GM18499 (cell line): ENCODE results near the gene FRAT1.
"Not testable (repeated sequence)": the region's sequence is repeated elsewhere in the genome, so short reads cannot be mapped to it uniquely, and the experiment has no call there.

ENCODE experiments used
- ATAC-seq: cut with Tn5 transposase; IDR thresholded peaks from one replicate; pipeline ENCODE4 v1.9.1; 2021; ENCODE audit warnings: moderate number of reproducible peaks; ENCODE audit not compliant: insufficient read depth, unreplicated experiment

Gene FRAT1

DNA sequence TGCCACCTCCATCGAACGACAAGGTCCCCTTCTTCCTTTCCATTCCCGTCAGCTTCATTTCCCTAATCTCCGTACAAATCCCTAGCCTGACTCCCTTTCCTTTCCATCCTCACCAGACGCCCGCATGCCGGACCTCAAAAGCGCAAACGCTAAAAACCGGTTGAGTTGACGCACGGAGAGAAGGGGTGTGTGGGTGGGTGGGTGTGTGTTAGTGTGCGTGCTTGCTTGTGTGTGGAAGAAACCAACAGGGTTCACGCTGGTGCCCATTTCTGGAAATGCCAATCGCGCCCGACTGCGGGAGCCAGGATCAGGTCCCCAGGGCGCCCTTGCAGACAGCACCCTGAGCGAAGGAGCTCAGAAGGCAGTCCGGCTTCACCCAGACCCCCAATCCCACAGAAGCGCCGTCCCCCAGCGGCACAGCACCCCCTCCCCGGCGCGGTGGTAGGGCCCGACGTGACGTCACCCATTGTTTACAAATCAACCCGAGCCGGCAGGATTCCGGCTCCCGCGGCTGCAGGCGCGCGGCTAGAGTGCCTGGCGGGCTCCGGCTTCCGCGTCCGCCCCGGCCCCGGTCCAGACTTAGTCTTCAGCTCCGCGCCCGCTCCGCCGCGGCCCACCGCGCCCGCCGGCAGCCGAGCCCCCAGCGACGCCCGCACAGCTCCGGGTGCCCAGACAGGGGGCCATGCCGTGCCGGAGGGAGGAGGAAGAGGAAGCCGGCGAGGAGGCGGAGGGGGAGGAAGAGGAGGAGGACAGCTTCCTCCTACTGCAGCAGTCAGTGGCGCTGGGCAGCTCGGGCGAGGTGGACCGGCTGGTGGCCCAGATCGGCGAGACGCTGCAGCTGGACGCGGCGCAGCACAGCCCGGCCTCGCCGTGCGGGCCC lies at the start of gene FRAT1:
Gene FRAT1 (plus strand): TSS at position 500 of the 880 bp plus-strand sequence. CDS start 183 bp downstream, at position 683.
- peak; percentile 69 for ATAC-seq

DNA sequence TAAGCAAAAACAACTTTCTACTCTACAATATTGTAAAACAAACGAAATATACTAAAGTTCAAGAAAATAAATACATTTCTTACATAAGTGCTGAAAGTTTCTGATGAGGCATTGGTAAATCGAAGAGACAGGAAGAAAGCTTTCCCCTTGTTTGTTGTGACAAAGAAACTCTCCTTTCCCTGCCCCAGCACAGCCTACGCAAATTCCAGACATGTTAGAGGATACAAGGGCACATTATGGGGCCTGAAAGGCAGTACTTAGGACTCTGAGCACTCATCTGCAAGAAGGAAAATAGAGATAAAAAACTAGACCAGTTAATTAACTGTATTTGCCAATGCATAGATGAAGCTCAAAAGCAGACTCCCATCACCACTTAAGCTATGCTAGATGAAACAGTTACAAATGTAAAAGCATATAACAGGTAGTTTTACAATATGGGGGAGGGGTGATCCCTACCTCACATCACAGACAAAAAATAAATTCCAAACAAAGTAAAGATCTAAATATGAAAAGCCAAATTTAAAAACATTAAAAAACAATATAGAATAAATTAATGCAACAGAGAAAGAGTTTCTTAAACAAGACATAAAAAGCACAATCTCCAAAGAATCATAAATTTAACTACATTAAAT lies 48.4 kb upstream of the FRAT1 start:
- ATAC-seq, result no peak

GRCh38 chr10:97273700-97274099 lies 45.4 kb upstream of the FRAT1 start:
- ATAC-seq, result no peak

- no peak for ATAC-seq
Measured at GRCh38 chr10:97274828-97275227, 44.2 kb upstream of the FRAT1 start.

- ATAC-seq, result no peak
Measured at GRCh38 chr10:97277551-97277950, 41.5 kb upstream of the FRAT1 start.

- ATAC-seq, result no peak
Measured at GRCh38 chr10:97278491-97278989, 40.5 kb upstream of the FRAT1 start.

GRCh38 chr10:97279121-97279815 lies 39.8 kb upstream of the FRAT1 start:
- ATAC-seq, result no peak

DNA sequence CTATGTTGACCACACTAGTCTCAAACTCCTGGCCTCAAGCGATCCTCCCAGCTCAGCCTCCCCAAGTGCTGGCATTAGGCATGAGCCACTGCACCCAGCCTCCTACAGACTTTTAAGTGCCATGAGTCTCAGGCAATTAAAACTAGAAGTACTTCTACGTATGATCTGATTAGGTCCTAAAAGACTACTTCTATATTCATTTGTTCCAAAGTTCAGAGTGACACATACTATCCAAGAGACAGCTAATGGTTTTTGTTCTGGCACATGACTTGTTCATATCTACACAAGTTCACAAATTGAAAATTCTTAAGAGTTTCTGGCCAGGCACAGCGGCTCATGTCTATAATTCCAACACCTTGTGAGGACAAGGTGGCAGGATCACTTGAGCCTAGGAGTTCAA lies 38.3 kb upstream of the FRAT1 start:
- ATAC-seq, result no peak

- ATAC-seq, result not testable (repeated sequence)
Measured at GRCh38 chr10:97290076-97290475, 29.0 kb upstream of the FRAT1 start.

DNA sequence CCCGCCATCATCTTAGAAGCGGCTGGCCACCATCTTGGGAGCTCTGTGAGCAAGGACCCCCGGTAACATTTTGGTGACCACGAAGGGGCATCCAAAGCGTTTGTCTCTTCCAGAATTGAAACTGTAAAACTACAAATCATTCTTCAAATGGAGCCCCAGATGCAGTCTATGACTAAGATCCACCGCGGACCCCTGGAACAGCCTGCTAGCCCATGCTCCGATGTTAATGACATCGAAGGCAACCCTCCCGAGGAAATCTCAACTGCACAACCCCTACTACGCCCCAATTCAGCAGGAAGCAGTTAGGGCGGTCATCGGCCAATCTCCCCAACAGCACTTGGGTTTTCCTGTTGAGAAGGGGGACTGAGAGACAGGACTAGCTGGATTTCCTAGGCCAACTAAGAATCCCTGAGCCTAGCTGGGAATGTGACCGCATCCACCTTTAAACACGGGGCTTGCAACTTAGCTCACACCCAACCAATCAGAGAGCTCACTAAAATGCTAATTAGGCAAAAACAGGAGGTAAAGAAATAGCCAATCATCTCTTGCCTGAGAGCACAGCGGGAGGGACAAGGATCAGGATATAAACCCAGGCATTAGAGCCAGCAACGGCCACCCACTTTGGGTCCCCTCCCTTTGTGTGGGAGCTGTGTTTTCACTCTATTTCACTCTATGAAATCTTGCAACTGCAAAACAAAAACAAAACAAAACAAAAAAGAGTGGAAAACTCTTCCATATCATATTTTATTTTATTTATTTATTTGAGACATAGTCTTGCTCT lies 28.3 kb upstream of the FRAT1 start:
- not testable (repeated sequence) for ATAC-seq

DNA sequence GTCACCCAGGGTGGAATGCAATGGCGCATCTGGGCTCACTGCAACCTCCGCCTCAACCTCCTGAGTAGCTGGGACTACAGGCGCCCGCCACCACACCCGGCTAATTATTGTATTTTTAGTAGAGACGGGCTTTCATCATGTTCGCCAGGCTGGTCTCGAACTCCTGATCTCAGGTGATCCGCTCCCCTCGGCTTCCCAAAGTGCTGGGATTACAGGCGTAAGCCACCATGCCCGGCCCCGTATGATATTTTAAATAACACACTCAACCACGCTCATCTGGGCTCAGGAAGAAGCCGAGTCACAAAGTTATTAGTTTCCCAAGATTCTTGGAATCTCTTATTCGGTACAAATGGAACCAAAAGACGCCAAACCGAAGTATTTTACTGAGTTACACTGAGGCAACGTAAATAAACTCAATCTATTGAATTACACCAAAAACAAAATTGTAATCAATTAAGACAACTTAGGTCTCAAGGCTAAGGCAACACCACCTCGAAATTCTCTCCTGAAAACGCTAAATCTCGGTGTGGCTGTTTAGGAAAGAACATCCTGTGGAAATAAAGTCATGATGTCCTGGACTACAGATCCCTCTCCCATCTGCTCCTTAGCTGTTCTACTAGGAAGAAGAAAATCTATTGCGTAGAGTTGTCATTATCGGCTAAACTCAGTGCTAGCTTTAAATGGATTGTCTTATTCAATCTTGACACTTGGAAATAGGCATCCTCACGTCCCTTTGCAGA lies 27.5 kb upstream of the FRAT1 start:
- no peak for ATAC-seq

DNA sequence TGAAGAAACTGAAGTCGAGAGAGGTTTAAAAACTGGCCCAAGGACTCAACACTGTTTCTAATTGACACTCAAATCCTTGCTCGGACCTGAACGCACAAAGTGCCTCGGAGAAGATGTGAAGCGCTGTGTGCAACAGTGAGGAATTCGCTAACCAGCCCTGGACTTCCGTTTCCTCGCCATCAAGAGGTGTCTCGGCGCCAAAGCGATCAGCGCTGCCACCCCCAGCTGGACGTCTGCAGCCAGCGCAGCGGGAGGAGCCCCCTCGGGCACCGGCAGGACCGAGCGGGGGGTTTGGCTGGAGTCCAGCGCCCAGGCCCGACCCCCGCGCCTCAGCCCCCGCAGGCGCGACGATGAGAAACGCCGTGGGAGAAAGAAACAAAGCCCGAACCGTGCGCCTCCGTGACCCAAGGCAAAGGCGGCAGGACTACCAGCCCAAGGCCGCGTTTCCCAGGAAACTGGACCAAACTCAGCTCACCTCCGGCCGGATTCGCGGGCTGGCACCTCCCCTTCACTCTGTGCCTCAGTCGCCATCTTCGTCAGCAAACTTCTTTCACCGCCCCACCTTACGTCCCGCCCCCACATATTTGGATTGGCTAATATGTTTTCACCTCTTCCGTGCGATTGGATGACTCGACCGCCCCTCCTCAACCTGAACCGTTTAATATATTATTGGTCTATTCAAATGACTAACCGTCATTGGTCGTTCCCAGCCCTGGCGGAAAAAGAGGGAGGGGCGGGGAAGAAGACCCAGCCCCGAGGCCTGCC lies 26.8 kb upstream of the FRAT1 start, which contains the start of gene ARHGAP19:
Gene ARHGAP19 (minus strand): TSS at position 541 of the 765 bp plus-strand sequence. CDS start 10 bp downstream, at position 531.
- ATAC-seq, result peak; percentile 81

DNA sequence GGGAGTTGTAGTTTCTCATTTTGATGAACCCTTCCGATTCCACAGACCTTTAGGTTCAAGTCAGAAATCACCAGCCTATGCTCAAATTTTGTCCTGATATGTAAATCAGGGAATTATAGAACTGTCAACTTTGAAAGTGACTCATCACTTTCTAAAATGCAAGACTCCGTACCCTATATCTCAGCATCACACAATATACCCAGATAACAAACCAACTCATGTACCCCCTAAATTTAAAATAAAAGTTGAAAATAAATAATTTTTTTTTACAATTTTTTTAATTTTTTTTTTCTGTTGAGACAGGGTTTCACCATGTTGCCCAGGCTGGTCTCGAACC lies 26.2 kb upstream of the FRAT1 start:
- no peak for ATAC-seq

GRCh38 chr10:97297556-97298222 lies 21.4 kb upstream of the FRAT1 start:
- no peak for ATAC-seq

GRCh38 chr10:97298223-97298571 lies 20.9 kb upstream of the FRAT1 start:
- no peak for ATAC-seq

DNA sequence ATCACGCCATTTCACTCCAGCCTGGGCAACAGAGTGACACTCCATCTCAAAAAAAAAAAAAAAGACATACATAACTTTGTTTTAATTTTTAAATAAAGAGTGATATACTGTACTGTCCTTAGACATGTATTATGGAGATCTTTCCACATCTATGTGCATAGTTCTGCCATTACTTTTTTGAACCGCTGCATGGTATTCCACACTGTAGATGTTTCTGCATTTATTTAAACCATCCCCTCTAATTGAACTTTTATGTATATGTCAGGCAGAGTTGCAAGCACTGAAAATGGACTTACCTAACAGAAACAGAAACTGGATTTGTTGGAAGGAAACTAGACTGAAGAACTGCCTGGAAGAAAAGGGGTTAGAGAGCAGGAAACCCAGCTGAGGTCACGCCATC lies 18.1 kb upstream of the FRAT1 start:
- ATAC-seq, result no peak

GRCh38 chr10:97302088-97302791 lies 16.8 kb upstream of the FRAT1 start:
- ATAC-seq, result no peak

GRCh38 chr10:97307441-97307840 lies 11.6 kb upstream of the FRAT1 start:
- ATAC-seq, result no peak
